ENCODE data around the gene PTPRN2. TPM values are rescaled to one million over a fixed set of nuclear protein-coding genes. Genes with fewer than 3 reads are reported as not detected.
A peak's percentile ranks its signal among the peaks of the same experiment; 100 is the strongest.

The PTPRN2 gene
- total and polyA plus RNA-seq, 2 of the 13 experiments (the other 11 are each of a cell fraction or from before 2014, with no cell fraction given), result 2.5 to 24.2 TPM

- TF ChIP-seq ZNF687 (CRISPR knock-in tag; IDR thresholded peaks at IDR 0.05) (peak; percentile 65), ZNF343 (CRISPR knock-in tag; IDR thresholded peaks at IDR 0.05) (no peak), SMYD3 (CRISPR knock-in tag; IDR thresholded peaks at IDR 0.05) (no peak), ZNF563 (CRISPR knock-in tag; IDR thresholded peaks at IDR 0.05) (no peak), MTA1 (CRISPR knock-in tag; IDR thresholded peaks at IDR 0.05; ENCODE audit: borderline replicate concordance) (no peak), ZNF574 (CRISPR knock-in tag; IDR thresholded peaks at IDR 0.05) (0 out of 2 replicates have a peak, but pooled peaks have one; percentile 13), ZSCAN21 (CRISPR knock-in tag; IDR thresholded peaks at IDR 0.05; ENCODE audit: borderline replicate concordance) (no peak), ELF3 (CRISPR knock-in tag; IDR thresholded peaks at IDR 0.05) (0 out of 2 replicates have a peak, but pooled peaks have one; percentile 11), BRCA1 (CRISPR knock-in tag; IDR thresholded peaks at IDR 0.05) (no peak), PRPF4 (IDR thresholded peaks at IDR 0.05; ENCODE audit: low read depth, low read length, poor library complexity, severe bottlenecking) (no peak), NPAS2 (CRISPR knock-in tag; IDR thresholded peaks at IDR 0.05; ENCODE audit: borderline replicate concordance) (no peak), ZNF121 (CRISPR knock-in tag; IDR thresholded peaks at IDR 0.05) (no peak), IRF9 (CRISPR knock-in tag; IDR thresholded peaks at IDR 0.05; ENCODE audit: borderline replicate concordance) (no peak), TEAD3 (CRISPR knock-in tag; optimal IDR thresholded peaks at IDR 0.05; ENCODE audit: borderline replicate concordance) (peak; percentile 62), NAIF1 (CRISPR knock-in tag; IDR thresholded peaks at IDR 0.05; ENCODE audit: borderline replicate concordance) (no peak), EP300 (IDR thresholded peaks at IDR 0.05; ENCODE audit: low read depth in 2 of 2, low read length in 2 of 2) (peak in 1 of 2 experiments; percentile 42; a peak in 1 of 4 replicates), EP300 (CRISPR knock-in tag; IDR thresholded peaks at IDR 0.05; ENCODE audit: borderline replicate concordance) (no peak), ATF7-NPFF (CRISPR knock-in tag; IDR thresholded peaks at IDR 0.05; ENCODE audit: low read depth) (no peak), ARID5B (CRISPR knock-in tag; IDR thresholded peaks at IDR 0.05) (peak; percentile 62)
Observed at GRCh38 chr7:158591944-158592343, 4.3 kb upstream of the PTPRN2 start (continued).
